CD4-positive, alpha-beta T cell treated with Interleukin-4 for 1 hour (primary cell): ENCODE measurements around the gene PVALEF.

Experiments
- DNase-seq, 2 donors: peaks; one replicate each; pipeline ENCODE4 v3.0.0-alpha.2; 2020 to 2022

Gene PVALEF

GRCh38 chr17:81187120-81187519 lies 21.8 kb downstream of the PVALEF start:
- DNase-seq = no peak

GRCh38 chr17:81187586-81188490 lies 22.5 kb downstream of the PVALEF start:
- no peak for DNase-seq

- no peak for DNase-seq
Measured at GRCh38 chr17:81188491-81188840, 23.2 kb downstream of the PVALEF start.

- DNase-seq = no peak
Measured at GRCh38 chr17:81189016-81189415, 23.7 kb downstream of the PVALEF start.

GRCh38 chr17:81189670-81190530 lies 24.6 kb downstream of the PVALEF start:
- DNase-seq = no peak

- DNase-seq = no peak
Measured at GRCh38 chr17:81190591-81190990, 25.3 kb downstream of the PVALEF start.

- no peak for DNase-seq
Measured at GRCh38 chr17:81191116-81191515, 25.8 kb downstream of the PVALEF start.

- no peak for DNase-seq
Measured at GRCh38 chr17:81191646-81192045, 26.3 kb downstream of the PVALEF start.

- DNase-seq = no peak
Measured at GRCh38 chr17:81192386-81193050, 27.2 kb downstream of the PVALEF start.

- no peak for DNase-seq
Measured at GRCh38 chr17:81193051-81193410, 27.7 kb downstream of the PVALEF start.

GRCh38 chr17:81193470-81194224 lies 28.3 kb downstream of the PVALEF start:
- no peak for DNase-seq

GRCh38 chr17:81194225-81194760 lies 29.0 kb downstream of the PVALEF start:
- no peak for DNase-seq

GRCh38 chr17:81194941-81195901 lies 29.9 kb downstream of the PVALEF start:
- no peak for DNase-seq

- DNase-seq = no peak
Measured at GRCh38 chr17:81195941-81196495, 30.7 kb downstream of the PVALEF start.

GRCh38 chr17:81196505-81197408 lies 31.4 kb downstream of the PVALEF start:
- DNase-seq = no peak

GRCh38 chr17:81197409-81197795 lies 32.1 kb downstream of the PVALEF start:
- no peak for DNase-seq

GRCh38 chr17:81197831-81198490 lies 32.7 kb downstream of the PVALEF start:
- no peak for DNase-seq

- no peak for DNase-seq
Measured at GRCh38 chr17:81198826-81199481, 33.6 kb downstream of the PVALEF start.

- no peak for DNase-seq
Measured at GRCh38 chr17:81199482-81199830, 34.1 kb downstream of the PVALEF start.
